HepG2 (cell line): ENCODE measurements around the gene MIOS. TPM values are rescaled to one million over a fixed set of nuclear protein-coding genes. Genes with fewer than 3 reads are reported as not detected.
A peak's percentile ranks its signal among the peaks of the same experiment; 100 is the strongest.

Source experiments
- ATAC-seq: fragments of 200-7000 bp; cut with Tn5 transposase; 3 replicates; pipeline ENCODE4 v1.9.1; 2020; ENCODE audit warnings: mild to moderate bottlenecking, moderate library complexity
- BruUV-seq: library from RNA; stranded (reverse); fragments of 400-500 nt; replicated peaks from 2 replicates; lab custom pipeline; 2021; lab: Mats Ljungman, UMichigan
- CTCF ChIA-PET: fragments of 300-600 bp; formaldehyde crosslinking; extraction: SDS; loops from one replicate; lab custom pipeline; 2021; ENCODE audit warnings: low total read pairs, inconsistent platforms, low intra/inter-chr PET ratio; lab: Yijun Ruan, JAX
- POLR2A ChIA-PET: fragments of 350-600 bp; sonication (Branson Sonifier 250); formaldehyde crosslinking; loops from one replicate; lab custom pipeline; 2020; ENCODE audit warnings: antibody characterized with exemption, inconsistent platforms; lab: Yijun Ruan, JAX
- DNase-seq: peaks from one replicate; pipeline ENCODE4 v3.0.0-alpha.2; 2015; ENCODE audit warnings: low spot score
- FAIRE-seq: peaks from 3 replicates; lab custom pipeline; 2011; peaks lifted over from hg19 to GRCh38; lab: Jason Lieb, UNC
- H2AFZ ChIP-seq: one replicate; pipeline ENCODE4 v1.6.1; 2011; ENCODE audit warnings: low read length, inconsistent platforms
- H3K27ac ChIP-seq: fragments of 300-600 bp; 3 replicates; pipeline ENCODE4 v1.8.0; 2011; ENCODE audit warnings: mixed run types, mild to moderate bottlenecking, mixed read lengths, low read length, inconsistent platforms; ENCODE audit not compliant: insufficient read depth; ENCODE audit errors: extremely low read length
- H3K27me3 ChIP-seq, 2 experiments: fragments of 200-600 bp in 1 of 2; 2 replicates in 1 of 2; 3 replicates in 1 of 2; pipeline versions ENCODE4 v1.6.0 to v1.8.0; 2011; ENCODE audit warnings: low read length in 2 of 2, mild to moderate bottlenecking in 2 of 2, moderate library complexity in 2 of 2, inconsistent platforms in 1 of 2; ENCODE audit not compliant: insufficient read depth in 2 of 2, control insufficient read depth in 1 of 2
- H3K36me3 ChIP-seq, 2 experiments: fragments of 200-600 bp in 1 of 2; replicated peaks in 1 of 2; 2 replicates in 1 of 2; 3 replicates in 1 of 2; pipeline versions ENCODE4 v1.5.1 to v1.8.0; 2011; ENCODE audit warnings: low read length in 2 of 2, inconsistent platforms in 1 of 2; ENCODE audit not compliant: insufficient read depth in 2 of 2, control insufficient read depth in 1 of 2
- H3K4me1 ChIP-seq: 2 replicates; pipeline ENCODE4 v1.5.1; 2012; ENCODE audit warnings: low read length, inconsistent platforms; ENCODE audit not compliant: insufficient read depth
- H3K4me2 ChIP-seq: 2 replicates; pipeline ENCODE4 v1.6.0; 2011; ENCODE audit warnings: low read depth, low read length, inconsistent platforms
- H3K4me3 ChIP-seq, 3 experiments: fragments of 200-600 bp in 1 of 3; sonication (generic), shearing (Covaris generic) in 1 of 3; replicated peaks in 1 of 3; 2 replicates each; pipeline ENCODE4 v1.5.1; 2011 to 2016; ENCODE audit warnings: low read length in 3 of 3, inconsistent platforms in 2 of 3, low read depth in 2 of 3, mild to moderate bottlenecking in 2 of 3, control low read depth in 1 of 3, mixed read lengths in 1 of 3; ENCODE audit not compliant: insufficient read depth in 1 of 3
- H3K79me2 ChIP-seq: one replicate; pipeline ENCODE4 v1.6.1; 2011; ENCODE audit warnings: low read length, inconsistent platforms; ENCODE audit not compliant: insufficient read depth
- H3K9ac ChIP-seq: 2 replicates; pipeline ENCODE4 v1.6.0; 2011; ENCODE audit warnings: mild to moderate bottlenecking, low read depth, low read length, inconsistent platforms; ENCODE audit not compliant: insufficient read depth
- H3K9me3 ChIP-seq: 2 replicates; pipeline ENCODE4 v1.5.1; 2012; ENCODE audit warnings: mild to moderate bottlenecking, low read length
- H4K20me1 ChIP-seq: 2 replicates; pipeline ENCODE4 v1.6.0; 2011; ENCODE audit warnings: inconsistent platforms, mild to moderate bottlenecking, low read length, moderate library complexity; ENCODE audit not compliant: insufficient read depth
- HNF4A ChIP-seq: sonication (generic); formaldehyde crosslinking; IDR thresholded peaks from 2 replicates; pipeline ENCODE4 v1.4.0; 2020; ENCODE audit warnings: missing genetic modification reagents
- HOXA3 ChIP-seq: sonication (generic); formaldehyde crosslinking; IDR thresholded peaks from 2 replicates; pipeline ENCODE4 v1.5.0; 2020; ENCODE audit warnings: missing genetic modification reagents
- MAX ChIP-seq: IDR thresholded peaks from 2 replicates; pipeline ENCODE4 v1.6.1; 2012; ENCODE audit warnings: inconsistent platforms
- NFIB ChIP-seq: sonication (generic); formaldehyde crosslinking; IDR thresholded peaks from 2 replicates; pipeline ENCODE4 v1.9.0; 2021; ENCODE audit warnings: missing genetic modification reagents, mild to moderate bottlenecking, borderline replicate concordance
- NR2C2 ChIP-seq: sonication (generic); formaldehyde crosslinking; IDR thresholded peaks from 2 replicates; pipeline ENCODE4 v1.4.0; 2020; ENCODE audit warnings: missing genetic modification reagents, mild to moderate bottlenecking, moderate library complexity, borderline replicate concordance
- RAD51 ChIP-seq: fragments of 450-650 bp; IDR thresholded peaks from 2 replicates; pipeline ENCODE4 v1.6.1; 2016; ENCODE audit warnings: borderline replicate concordance
- RFX5 ChIP-seq: IDR thresholded peaks from 2 replicates; pipeline ENCODE4 v1.6.1; 2011; ENCODE audit warnings: low read depth, low read length, improper control_type of control experiment
- SP5 ChIP-seq: IDR thresholded peaks from 2 replicates; pipeline ENCODE4 v1.6.1; 2016; ENCODE audit warnings: low read depth, borderline replicate concordance
- THRA ChIP-seq: sonication (generic); formaldehyde crosslinking; IDR thresholded peaks from 2 replicates; pipeline ENCODE4 v1.4.0; 2020; ENCODE audit warnings: missing genetic modification reagents, borderline replicate concordance
- WGBS: methylation state at CpG from one replicate; pipeline ENCODE4 v1.1.6; 2017; ENCODE audit warnings: low lambda C conversion rate; 5-methylcytosine and 5-hydroxymethylcytosine counted together
- in situ Hi-C: cut with HindIII; loops from 2 replicates; pipeline ENCODE4 v1.10.0; 2017; ENCODE audit warnings: low pct_unique_long_range_greater_than_20kb; ENCODE audit not compliant: extremely low pct_ligation_motif_present
- intact Hi-C: fragments of 100-400 bp; cut with micrococcal nuclease; formaldehyde crosslinking; loops from one replicate; pipeline ENCODE4 v1.10.0; 2022; ENCODE audit not compliant: unreplicated experiment
- polyA plus RNA-seq, 8 experiments: library from polyadenylated mRNA; depleted of rRNA in 3 of 8; stranded (reverse) in 7 of 8; unstranded in 1 of 8; fragments of >200 nt; fragmentation: Illumina TruSeq in 4 of 8; extraction: Trizol in 4 of 8; gene quantifications; 2 replicates each; pipeline versions ENCODE4 v1.2.1 to v1.2.3, GENCODE V29; 2011 to 2016; ENCODE audit warnings: low read depth in 4 of 8, missing spikeins in 1 of 8, mixed read lengths in 1 of 8; ENCODE audit not compliant: insufficient read depth in 1 of 8
- total RNA-seq, 5 experiments: library from RNA; depleted of rRNA; stranded (reverse); fragments of >200 nt; fragmentation: Illumina TruSeq; extraction: Trizol; gene quantifications; 2 replicates each; pipeline ENCODE4 v1.2.3, GENCODE V29; 2016; ENCODE audit warnings: low read depth in 1 of 5
- TF ChIP-seq, protein P1 (sequence below): sonication (generic); formaldehyde crosslinking; IDR thresholded peaks from 2 replicates; pipeline ENCODE4 v1.5.0; 2020; ENCODE audit warnings: mild to moderate bottlenecking, missing genetic modification reagents
- TF ChIP-seq, protein P2 (sequence below): IDR thresholded peaks from 2 replicates; pipeline ENCODE4 v1.4.0; 2020; ENCODE audit warnings: mild to moderate bottlenecking, missing genetic modification reagents
- TF ChIP-seq, protein P3 (sequence below): IDR thresholded peaks from 2 replicates; pipeline ENCODE4 v1.6.1; 2018; ENCODE audit warnings: missing genetic modification reagents
- TF ChIP-seq, protein P4 (sequence below): IDR thresholded peaks from 2 replicates; pipeline ENCODE4 v1.6.1; 2016

MIOS gene
- total and polyA plus RNA-seq, 2 of the 13 experiments (the other 11 are each of a cell fraction or from before 2014, with no cell fraction given), result 15.2 to 33.5 TPM

DNA sequence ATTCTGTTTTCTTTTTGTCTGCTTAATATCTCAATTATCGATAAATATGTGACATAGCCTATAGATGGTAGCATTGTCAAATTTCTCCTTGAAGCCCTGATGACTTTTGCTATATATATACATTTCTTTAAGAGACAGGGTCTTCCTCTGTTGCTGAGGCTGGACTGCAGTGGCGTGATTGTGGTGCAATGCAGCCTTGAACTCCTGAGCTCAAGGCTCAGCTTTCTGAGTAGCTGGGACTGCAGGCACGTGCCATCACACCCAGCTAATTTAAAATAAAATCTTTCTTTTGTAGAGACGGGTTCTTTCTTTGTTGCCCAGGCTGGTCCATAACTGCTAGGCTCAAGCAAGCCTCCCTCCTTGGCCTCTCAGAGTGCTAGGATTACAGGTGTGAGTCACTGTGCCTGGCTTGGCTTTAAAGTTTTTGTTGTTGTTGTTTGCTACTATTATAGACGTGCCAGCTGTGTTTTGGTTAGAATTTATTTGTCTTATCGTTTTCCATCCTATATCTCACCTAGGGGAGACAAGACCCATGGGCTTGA lies 80.9 kb downstream of the MIOS start:
- Histone ChIP-seq H3K9me3 (no peaks in the 10 kb centered on the region), H3K36me3 (no peaks in the 10 kb centered on the region), H3K9ac (no peak overlapping the region), H3K27me3 (no peaks in the 10 kb centered on the region), H3K4me1 (peaks cover 65% of the 10 kb centered on the region), H4K20me1 (no peaks in the 10 kb centered on the region), H2AFZ (no peak overlapping the region), H3K79me2 (peaks cover 38% of the 10 kb centered on the region), H3K4me2 (peak overlapping the region; percentile 21), H3K27ac (peak overlapping the region; percentile 58), H3K4me3 (no peak overlapping the region)
- ChIA-PET POLR2A (no interaction called here), CTCF (no interaction called here)
- intact Hi-C loops (loop anchor here (10.0 kb wide), 1 partner anchor 223 kb away; no protein-coding TSS in a partner anchor), in situ Hi-C loops (no loop called here)
- peak; percentile 69 for ATAC-seq
- DNase-seq, result peak; percentile 51
- BruUV-seq, result no TSS peak
- no peak for FAIRE-seq
- 30% methylated on average over 5 of the region's 6 CpGs for WGBS
- TF ChIP-seq HNF4A (CRISPR knock-in tag) (peak; percentile 87), THRA (CRISPR knock-in tag) (peak; percentile 28; the same call in 1 of the 2 replicates), SP5 (CRISPR knock-in tag) (no peak), HOXA3 (CRISPR knock-in tag) (peak; percentile 22; the same call in 1 of the 2 replicates), NFIB (CRISPR knock-in tag) (no peak), NR2C2 (CRISPR knock-in tag) (0 out of 2 replicates have a peak, but pooled peaks have one; percentile 34), RFX5 (peak; percentile 55), MAX (peak; percentile 40; the same call in 1 of the 2 replicates), RAD51 (no peak)
- TF ChIP-seq, protein P1, sequence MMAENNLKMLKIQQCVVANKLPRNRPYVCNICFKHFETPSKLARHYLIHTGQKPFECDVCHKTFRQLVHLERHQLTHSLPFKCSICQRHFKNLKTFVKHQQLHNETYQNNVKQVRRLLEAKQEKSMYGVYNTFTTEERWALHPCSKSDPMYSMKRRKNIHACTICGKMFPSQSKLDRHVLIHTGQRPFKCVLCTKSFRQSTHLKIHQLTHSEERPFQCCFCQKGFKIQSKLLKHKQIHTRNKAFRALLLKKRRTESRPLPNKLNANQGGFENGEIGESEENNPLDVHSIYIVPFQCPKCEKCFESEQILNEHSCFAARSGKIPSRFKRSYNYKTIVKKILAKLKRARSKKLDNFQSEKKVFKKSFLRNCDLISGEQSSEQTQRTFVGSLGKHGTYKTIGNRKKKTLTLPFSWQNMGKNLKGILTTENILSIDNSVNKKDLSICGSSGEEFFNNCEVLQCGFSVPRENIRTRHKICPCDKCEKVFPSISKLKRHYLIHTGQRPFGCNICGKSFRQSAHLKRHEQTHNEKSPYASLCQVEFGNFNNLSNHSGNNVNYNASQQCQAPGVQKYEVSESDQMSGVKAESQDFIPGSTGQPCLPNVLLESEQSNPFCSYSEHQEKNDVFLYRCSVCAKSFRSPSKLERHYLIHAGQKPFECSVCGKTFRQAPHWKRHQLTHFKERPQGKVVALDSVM (CRISPR knock-in tag), result peak; percentile 47; the same call in 1 of the 2 replicates
- TF ChIP-seq, protein P2, sequence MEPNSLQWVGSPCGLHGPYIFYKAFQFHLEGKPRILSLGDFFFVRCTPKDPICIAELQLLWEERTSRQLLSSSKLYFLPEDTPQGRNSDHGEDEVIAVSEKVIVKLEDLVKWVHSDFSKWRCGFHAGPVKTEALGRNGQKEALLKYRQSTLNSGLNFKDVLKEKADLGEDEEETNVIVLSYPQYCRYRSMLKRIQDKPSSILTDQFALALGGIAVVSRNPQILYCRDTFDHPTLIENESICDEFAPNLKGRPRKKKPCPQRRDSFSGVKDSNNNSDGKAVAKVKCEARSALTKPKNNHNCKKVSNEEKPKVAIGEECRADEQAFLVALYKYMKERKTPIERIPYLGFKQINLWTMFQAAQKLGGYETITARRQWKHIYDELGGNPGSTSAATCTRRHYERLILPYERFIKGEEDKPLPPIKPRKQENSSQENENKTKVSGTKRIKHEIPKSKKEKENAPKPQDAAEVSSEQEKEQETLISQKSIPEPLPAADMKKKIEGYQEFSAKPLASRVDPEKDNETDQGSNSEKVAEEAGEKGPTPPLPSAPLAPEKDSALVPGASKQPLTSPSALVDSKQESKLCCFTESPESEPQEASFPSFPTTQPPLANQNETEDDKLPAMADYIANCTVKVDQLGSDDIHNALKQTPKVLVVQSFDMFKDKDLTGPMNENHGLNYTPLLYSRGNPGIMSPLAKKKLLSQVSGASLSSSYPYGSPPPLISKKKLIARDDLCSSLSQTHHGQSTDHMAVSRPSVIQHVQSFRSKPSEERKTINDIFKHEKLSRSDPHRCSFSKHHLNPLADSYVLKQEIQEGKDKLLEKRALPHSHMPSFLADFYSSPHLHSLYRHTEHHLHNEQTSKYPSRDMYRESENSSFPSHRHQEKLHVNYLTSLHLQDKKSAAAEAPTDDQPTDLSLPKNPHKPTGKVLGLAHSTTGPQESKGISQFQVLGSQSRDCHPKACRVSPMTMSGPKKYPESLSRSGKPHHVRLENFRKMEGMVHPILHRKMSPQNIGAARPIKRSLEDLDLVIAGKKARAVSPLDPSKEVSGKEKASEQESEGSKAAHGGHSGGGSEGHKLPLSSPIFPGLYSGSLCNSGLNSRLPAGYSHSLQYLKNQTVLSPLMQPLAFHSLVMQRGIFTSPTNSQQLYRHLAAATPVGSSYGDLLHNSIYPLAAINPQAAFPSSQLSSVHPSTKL (CRISPR knock-in tag), result peak; percentile 56
- TF ChIP-seq, protein P3, sequence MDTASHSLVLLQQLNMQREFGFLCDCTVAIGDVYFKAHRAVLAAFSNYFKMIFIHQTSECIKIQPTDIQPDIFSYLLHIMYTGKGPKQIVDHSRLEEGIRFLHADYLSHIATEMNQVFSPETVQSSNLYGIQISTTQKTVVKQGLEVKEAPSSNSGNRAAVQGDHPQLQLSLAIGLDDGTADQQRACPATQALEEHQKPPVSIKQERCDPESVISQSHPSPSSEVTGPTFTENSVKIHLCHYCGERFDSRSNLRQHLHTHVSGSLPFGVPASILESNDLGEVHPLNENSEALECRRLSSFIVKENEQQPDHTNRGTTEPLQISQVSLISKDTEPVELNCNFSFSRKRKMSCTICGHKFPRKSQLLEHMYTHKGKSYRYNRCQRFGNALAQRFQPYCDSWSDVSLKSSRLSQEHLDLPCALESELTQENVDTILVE (CRISPR knock-in tag), result no peak
- TF ChIP-seq, protein P4, sequence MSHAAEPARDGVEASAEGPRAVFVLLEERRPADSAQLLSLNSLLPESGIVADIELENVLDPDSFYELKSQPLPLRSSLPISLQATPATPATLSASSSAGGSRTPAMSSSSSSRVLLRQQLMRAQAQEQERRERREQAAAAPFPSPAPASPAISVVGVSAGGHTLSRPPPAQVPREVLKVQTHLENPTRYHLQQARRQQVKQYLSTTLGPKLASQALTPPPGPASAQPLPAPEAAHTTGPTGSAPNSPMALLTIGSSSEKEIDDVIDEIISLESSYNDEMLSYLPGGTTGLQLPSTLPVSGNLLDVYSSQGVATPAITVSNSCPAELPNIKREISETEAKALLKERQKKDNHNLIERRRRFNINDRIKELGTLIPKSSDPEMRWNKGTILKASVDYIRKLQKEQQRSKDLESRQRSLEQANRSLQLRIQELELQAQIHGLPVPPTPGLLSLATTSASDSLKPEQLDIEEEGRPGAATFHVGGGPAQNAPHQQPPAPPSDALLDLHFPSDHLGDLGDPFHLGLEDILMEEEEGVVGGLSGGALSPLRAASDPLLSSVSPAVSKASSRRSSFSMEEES (CRISPR knock-in tag), result 0 out of 2 replicates have a peak, but pooled peaks have one; percentile 16
